ENCODE measurements around the gene KDM4C. TPM values are rescaled to one million over a fixed set of nuclear protein-coding genes. Genes with fewer than 3 reads are reported as not detected.

KDM4C gene
- total RNA-seq, 1 experiment from 2014 or later, result 61.1 TPM

DNA sequence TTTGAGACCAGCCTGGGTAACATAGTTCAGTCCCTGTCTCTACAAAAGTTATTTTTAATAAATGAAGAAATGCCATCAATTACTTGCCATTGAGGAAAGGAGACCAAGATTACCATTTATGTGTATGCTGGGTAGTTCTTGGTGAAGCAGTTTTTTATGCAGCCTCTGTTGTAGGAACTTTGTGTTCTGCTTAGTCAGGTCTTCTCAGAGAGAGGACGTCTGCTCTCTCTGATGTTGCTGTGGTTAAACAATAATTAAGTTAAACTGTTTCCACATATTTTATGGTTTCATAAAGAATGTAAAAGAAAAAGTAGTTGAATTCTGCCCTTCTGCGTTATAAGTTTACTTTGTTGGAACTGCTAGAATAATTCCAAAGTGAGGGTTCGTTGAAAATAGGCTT lies 210.5 kb downstream of the KDM4C start:
- no peak overlapping the region for H2AFZ ChIP-seq (ENCODE audit: low read length)
- H3K79me2 ChIP-seq (ENCODE audit: low read length), result peaks cover 27% of the 10 kb centered on the region; the same call in 1 of the 2 replicates
- H3K27me3 ChIP-seq (ENCODE audit: low read length), result no peaks in the 10 kb centered on the region
- no peaks in the 10 kb centered on the region for H3K9me3 ChIP-seq (ENCODE audit: low read length)
- H3K9me2 ChIP-seq (replicated peaks; ENCODE audit: insufficient read depth, low read length), result no peaks in the 10 kb centered on the region
- no peak overlapping the region for H3K27ac ChIP-seq (ENCODE audit: low read length)
- H4K20me1 ChIP-seq (ENCODE audit: insufficient read depth, low read depth, low read length), result no peaks in the 10 kb centered on the region
- H3K4me3 ChIP-seq (ENCODE audit: low read length), result no peak overlapping the region
- DNase-seq, result peak; percentile 7
- no peak overlapping the region for H3K4me2 ChIP-seq (ENCODE audit: low read depth, low read length, poor library complexity, severe bottlenecking)
- no peak overlapping the region for H3K9ac ChIP-seq (ENCODE audit: low read length)
- no peaks in the 10 kb centered on the region for H3K36me3 ChIP-seq (ENCODE audit: insufficient read depth, low read length)
- H3K4me1 ChIP-seq (ENCODE audit: low read length), result no peaks in the 10 kb centered on the region

DNA sequence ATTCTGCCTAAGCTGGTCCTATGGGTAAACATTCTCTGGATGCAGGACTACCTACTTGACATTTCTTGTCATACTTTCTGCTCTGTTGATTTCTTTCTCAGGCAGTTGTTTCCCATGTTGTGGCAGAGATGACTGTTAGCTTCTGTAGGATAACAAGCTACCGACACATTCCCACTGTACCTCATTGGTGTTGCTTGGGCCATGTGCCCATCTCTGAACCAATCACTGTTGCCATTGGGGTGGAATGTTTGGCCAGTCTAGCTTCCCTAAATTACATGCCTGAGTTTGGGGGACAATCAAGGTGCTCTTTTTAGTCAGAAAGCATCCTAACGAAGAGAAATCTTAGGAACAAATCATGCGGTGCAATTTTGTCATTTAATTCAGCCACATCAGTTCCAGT lies 212.0 kb downstream of the KDM4C start:
- no peak overlapping the region for H3K4me2 ChIP-seq (ENCODE audit: low read depth, low read length, poor library complexity, severe bottlenecking)
- H3K4me1 ChIP-seq (ENCODE audit: low read length), result no peaks in the 10 kb centered on the region
- H3K4me3 ChIP-seq (ENCODE audit: low read length), result no peak overlapping the region
- H3K9me2 ChIP-seq (replicated peaks; ENCODE audit: insufficient read depth, low read length), result no peaks in the 10 kb centered on the region
- H3K9ac ChIP-seq (ENCODE audit: low read length), result no peak overlapping the region
- no peaks in the 10 kb centered on the region for H3K9me3 ChIP-seq (ENCODE audit: low read length)
- peaks cover 35% of the 10 kb centered on the region; the same call in 1 of the 2 replicates for H3K79me2 ChIP-seq (ENCODE audit: low read length)
- no peak overlapping the region for H3K27ac ChIP-seq (ENCODE audit: low read length)
- H2AFZ ChIP-seq (ENCODE audit: low read length), result no peak overlapping the region
- no peaks in the 10 kb centered on the region for H3K27me3 ChIP-seq (ENCODE audit: low read length)
- no peaks in the 10 kb centered on the region for H3K36me3 ChIP-seq (ENCODE audit: insufficient read depth, low read length)
- DNase-seq, result peak; percentile 34
- no peaks in the 10 kb centered on the region for H4K20me1 ChIP-seq (ENCODE audit: insufficient read depth, low read depth, low read length)

DNA sequence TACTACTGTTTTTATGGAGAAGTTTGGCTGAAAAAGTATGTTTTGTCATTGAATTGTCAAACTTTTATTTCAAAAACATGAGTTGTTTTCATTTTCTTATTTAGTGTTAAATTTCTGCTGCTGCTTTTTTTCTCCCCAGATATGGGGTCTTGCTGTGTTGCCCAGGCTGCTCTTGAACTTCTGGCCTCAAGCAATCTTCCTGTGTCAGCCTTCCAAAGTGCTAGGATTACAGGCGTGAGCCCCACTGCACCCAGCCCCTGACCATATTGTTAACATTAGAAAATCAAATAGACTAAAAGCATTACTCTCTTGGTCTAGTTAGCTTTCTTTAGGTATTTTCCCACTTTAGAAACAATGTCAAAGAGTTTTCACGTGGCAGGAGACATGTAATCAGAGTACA lies 215.3 kb downstream of the KDM4C start:
- H3K27me3 ChIP-seq (ENCODE audit: low read length), result no peaks in the 10 kb centered on the region
- no peak overlapping the region for H2AFZ ChIP-seq (ENCODE audit: low read length)
- no peaks in the 10 kb centered on the region for H3K9me3 ChIP-seq (ENCODE audit: low read length)
- no peaks in the 10 kb centered on the region for H4K20me1 ChIP-seq (ENCODE audit: insufficient read depth, low read depth, low read length)
- H3K9ac ChIP-seq (ENCODE audit: low read length), result no peak overlapping the region
- no peaks in the 10 kb centered on the region for H3K36me3 ChIP-seq (ENCODE audit: insufficient read depth, low read length)
- peak; percentile 25 for DNase-seq
- H3K4me1 ChIP-seq (ENCODE audit: low read length), result no peaks in the 10 kb centered on the region
- peaks cover 35% of the 10 kb centered on the region; the same call in 1 of the 2 replicates for H3K79me2 ChIP-seq (ENCODE audit: low read length)
- no peak overlapping the region for H3K4me2 ChIP-seq (ENCODE audit: low read depth, low read length, poor library complexity, severe bottlenecking)
- H3K4me3 ChIP-seq (ENCODE audit: low read length), result no peak overlapping the region
- no peak overlapping the region for H3K27ac ChIP-seq (ENCODE audit: low read length)
- no peaks in the 10 kb centered on the region for H3K9me2 ChIP-seq (replicated peaks; ENCODE audit: insufficient read depth, low read length)

DNA sequence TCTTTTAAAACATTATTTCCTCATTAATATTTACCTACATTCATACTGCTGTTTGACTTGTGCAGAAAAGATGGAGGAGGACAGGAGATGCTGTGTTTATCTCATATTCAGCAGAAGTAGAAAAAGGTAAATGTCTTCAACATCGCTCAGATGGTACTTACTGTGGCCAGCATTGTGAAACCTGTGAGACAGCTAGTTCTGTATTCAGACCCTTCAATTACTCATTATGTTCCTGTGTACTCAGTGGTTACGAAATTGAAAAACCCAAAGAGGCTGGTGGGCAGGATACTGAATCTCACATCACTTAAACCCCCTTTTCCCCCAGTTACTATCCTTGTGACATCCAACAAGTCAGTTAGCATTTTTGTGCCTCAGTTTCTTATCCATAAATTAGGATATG lies 216.0 kb downstream of the KDM4C start:
- Histone ChIP-seq H3K4me1 (ENCODE audit: low read length) (no peaks in the 10 kb centered on the region), H3K4me3 (ENCODE audit: low read length) (no peak overlapping the region), H3K4me2 (ENCODE audit: low read depth, low read length, poor library complexity, severe bottlenecking) (no peak overlapping the region), H2AFZ (ENCODE audit: low read length) (no peak overlapping the region), H3K27ac (ENCODE audit: low read length) (no peak overlapping the region), H3K27me3 (ENCODE audit: low read length) (no peaks in the 10 kb centered on the region), H3K36me3 (ENCODE audit: insufficient read depth, low read length) (no peaks in the 10 kb centered on the region), H3K9me2 (replicated peaks; ENCODE audit: insufficient read depth, low read length) (no peaks in the 10 kb centered on the region), H3K9ac (ENCODE audit: low read length) (no peak overlapping the region), H3K79me2 (ENCODE audit: low read length) (peaks cover 29% of the 10 kb centered on the region; the same call in 1 of the 2 replicates), H3K9me3 (ENCODE audit: low read length) (no peaks in the 10 kb centered on the region), H4K20me1 (ENCODE audit: insufficient read depth, low read depth, low read length) (no peaks in the 10 kb centered on the region)
- DNase-seq, result peak; percentile 12

DNA sequence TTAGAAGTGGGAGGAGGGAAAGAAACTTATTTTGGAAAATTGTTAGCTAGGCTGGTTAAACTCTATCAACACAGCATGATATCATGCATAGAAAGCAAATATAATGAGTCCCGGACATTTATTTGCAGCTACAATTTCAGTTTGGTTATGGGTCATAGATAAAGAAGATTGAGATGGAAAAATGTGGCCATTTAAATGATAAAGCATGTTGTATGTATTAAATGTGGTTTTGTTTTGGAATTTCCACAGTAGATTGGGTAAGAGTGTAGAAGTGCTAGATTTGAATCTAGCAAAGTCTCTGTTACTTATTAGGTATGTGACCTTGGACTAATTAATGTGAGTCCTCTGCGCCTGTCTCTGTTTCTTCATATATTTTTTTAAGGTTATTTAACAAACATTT lies 217.4 kb downstream of the KDM4C start:
- H3K9me2 ChIP-seq (replicated peaks; ENCODE audit: insufficient read depth, low read length), result no peaks in the 10 kb centered on the region
- no peak overlapping the region for H3K4me2 ChIP-seq (ENCODE audit: low read depth, low read length, poor library complexity, severe bottlenecking)
- H3K9ac ChIP-seq (ENCODE audit: low read length), result no peak overlapping the region
- no peaks in the 10 kb centered on the region for H3K27me3 ChIP-seq (ENCODE audit: low read length)
- H3K79me2 ChIP-seq (ENCODE audit: low read length), result peaks cover 31% of the 10 kb centered on the region
- peak; percentile 25 for DNase-seq
- H2AFZ ChIP-seq (ENCODE audit: low read length), result no peak overlapping the region
- no peaks in the 10 kb centered on the region for H3K36me3 ChIP-seq (ENCODE audit: insufficient read depth, low read length)
- H3K9me3 ChIP-seq (ENCODE audit: low read length), result no peaks in the 10 kb centered on the region
- H3K4me1 ChIP-seq (ENCODE audit: low read length), result no peaks in the 10 kb centered on the region
- H3K27ac ChIP-seq (ENCODE audit: low read length), result no peak overlapping the region
- no peak overlapping the region for H3K4me3 ChIP-seq (ENCODE audit: low read length)
- H4K20me1 ChIP-seq (ENCODE audit: insufficient read depth, low read depth, low read length), result no peaks in the 10 kb centered on the region

DNA sequence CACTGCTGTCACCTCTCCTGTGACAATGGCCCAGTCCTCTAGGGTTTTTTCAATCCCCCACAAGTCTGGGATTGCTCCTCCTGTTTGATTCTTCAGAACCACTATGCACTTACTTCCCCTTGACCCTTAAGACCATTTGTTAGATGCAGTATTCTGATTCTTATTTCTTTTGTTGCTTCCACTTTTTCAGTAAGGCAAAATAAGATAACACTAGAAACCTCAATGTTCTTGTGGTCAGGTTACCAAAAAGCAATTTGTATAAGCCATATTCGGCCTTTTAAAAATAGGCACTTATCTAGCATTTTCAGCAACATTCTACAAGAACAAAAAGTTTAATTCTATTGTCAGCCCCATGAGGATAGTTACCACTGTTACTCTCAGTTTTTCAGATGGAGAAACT lies 220.0 kb downstream of the KDM4C start:
- H3K9me2 ChIP-seq (replicated peaks; ENCODE audit: insufficient read depth, low read length), result no peaks in the 10 kb centered on the region
- H3K27me3 ChIP-seq (ENCODE audit: low read length), result no peaks in the 10 kb centered on the region
- no peaks in the 10 kb centered on the region for H3K9me3 ChIP-seq (ENCODE audit: low read length)
- H3K4me2 ChIP-seq (ENCODE audit: low read depth, low read length, poor library complexity, severe bottlenecking), result no peak overlapping the region
- H3K79me2 ChIP-seq (ENCODE audit: low read length), result peaks cover 19% of the 10 kb centered on the region
- H3K27ac ChIP-seq (ENCODE audit: low read length), result no peak overlapping the region
- no peaks in the 10 kb centered on the region for H3K36me3 ChIP-seq (ENCODE audit: insufficient read depth, low read length)
- no peak overlapping the region for H3K4me3 ChIP-seq (ENCODE audit: low read length)
- no peaks in the 10 kb centered on the region for H3K4me1 ChIP-seq (ENCODE audit: low read length)
- H2AFZ ChIP-seq (ENCODE audit: low read length), result no peak overlapping the region
- no peaks in the 10 kb centered on the region for H4K20me1 ChIP-seq (ENCODE audit: insufficient read depth, low read depth, low read length)
- no peak overlapping the region for H3K9ac ChIP-seq (ENCODE audit: low read length)
- DNase-seq, result no peak

DNA sequence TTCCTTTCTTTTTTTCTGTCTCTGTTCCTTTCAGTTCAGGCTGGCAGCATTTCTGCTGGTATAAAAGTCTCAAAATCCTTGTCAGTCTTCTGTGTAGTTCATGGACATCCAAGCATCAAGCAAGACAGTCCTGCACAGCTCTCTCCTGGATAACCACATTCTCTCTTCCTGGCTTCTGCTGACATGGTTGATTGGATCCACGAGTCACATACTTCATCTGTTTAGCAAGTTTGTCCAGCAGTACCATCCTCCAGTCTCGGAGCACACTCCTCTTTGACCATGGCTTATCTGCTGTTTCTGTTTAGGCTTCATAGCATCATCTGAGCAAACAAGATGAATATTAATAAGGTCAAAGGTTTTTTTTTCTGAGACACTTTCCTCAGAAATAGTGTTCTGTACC lies 220.8 kb downstream of the KDM4C start:
- no peak overlapping the region for H3K27ac ChIP-seq (ENCODE audit: low read length)
- H3K27me3 ChIP-seq (ENCODE audit: low read length), result no peaks in the 10 kb centered on the region
- no peaks in the 10 kb centered on the region for H3K36me3 ChIP-seq (ENCODE audit: insufficient read depth, low read length)
- peaks cover 18% of the 10 kb centered on the region for H3K79me2 ChIP-seq (ENCODE audit: low read length)
- H2AFZ ChIP-seq (ENCODE audit: low read length), result no peak overlapping the region
- peak; percentile 2 for DNase-seq
- H3K9me2 ChIP-seq (replicated peaks; ENCODE audit: insufficient read depth, low read length), result no peaks in the 10 kb centered on the region
- no peaks in the 10 kb centered on the region for H4K20me1 ChIP-seq (ENCODE audit: insufficient read depth, low read depth, low read length)
- no peak overlapping the region for H3K4me3 ChIP-seq (ENCODE audit: low read length)
- H3K4me2 ChIP-seq (ENCODE audit: low read depth, low read length, poor library complexity, severe bottlenecking), result no peak overlapping the region
- no peak overlapping the region for H3K9ac ChIP-seq (ENCODE audit: low read length)
- no peaks in the 10 kb centered on the region for H3K9me3 ChIP-seq (ENCODE audit: low read length)
- H3K4me1 ChIP-seq (ENCODE audit: low read length), result no peaks in the 10 kb centered on the region

DNA sequence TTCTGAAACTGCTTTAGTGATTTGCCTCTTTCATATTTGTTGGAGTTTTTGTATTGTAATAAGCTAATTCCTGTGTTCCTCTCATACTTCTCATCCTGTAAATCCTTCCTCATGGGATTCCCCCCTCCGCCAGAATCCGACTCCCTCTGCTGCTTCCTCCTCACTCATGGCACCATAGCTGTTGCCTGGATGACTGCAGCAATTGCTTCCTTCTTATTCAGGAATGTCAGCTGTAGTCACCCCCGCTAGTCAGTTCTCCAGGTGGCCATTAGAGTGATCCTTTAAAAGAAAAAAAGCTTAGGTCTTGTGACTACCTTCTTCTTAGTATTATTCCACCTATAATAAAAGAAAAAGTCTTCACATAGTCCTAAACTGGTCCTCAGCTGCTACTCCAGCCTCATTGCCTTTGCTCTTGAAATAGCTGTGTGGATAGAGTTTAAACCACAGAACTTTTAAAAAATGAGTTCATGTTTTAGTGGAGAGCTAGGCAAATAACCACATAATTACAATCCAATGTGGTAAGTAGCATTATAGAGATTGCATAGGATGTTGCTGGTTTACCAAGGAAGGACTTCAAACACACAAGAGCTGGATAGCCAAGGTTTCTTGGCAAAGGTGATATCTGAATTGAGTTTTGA lies 227.3 kb downstream of the KDM4C start:
- Histone ChIP-seq H3K9me2 (replicated peaks; ENCODE audit: insufficient read depth, low read length) (no peaks in the 10 kb centered on the region), H3K36me3 (ENCODE audit: insufficient read depth, low read length) (no peaks in the 10 kb centered on the region; the same call in none of the 2 replicates), H3K4me3 (ENCODE audit: low read length) (no peak overlapping the region), H3K79me2 (ENCODE audit: low read length) (0 out of 2 replicates have a peak, but pooled peaks cover 4% of the 10 kb centered on the region), H3K9ac (ENCODE audit: low read length) (no peak overlapping the region), H3K9me3 (ENCODE audit: low read length) (no peaks in the 10 kb centered on the region), H4K20me1 (ENCODE audit: insufficient read depth, low read depth, low read length) (no peaks in the 10 kb centered on the region), H3K4me1 (ENCODE audit: low read length) (no peaks in the 10 kb centered on the region), H3K27ac (ENCODE audit: low read length) (no peak overlapping the region), H3K27me3 (ENCODE audit: low read length) (no peaks in the 10 kb centered on the region), H3K4me2 (ENCODE audit: low read depth, low read length, poor library complexity, severe bottlenecking) (no peak overlapping the region), H2AFZ (ENCODE audit: low read length) (no peak overlapping the region)
- DNase-seq, result no peak

Data from Karpas-422 (cell line).